Smooth muscle cell (in vitro differentiated cells): ENCODE results near the gene PATZ1. TPM values are rescaled to one million over a fixed set of nuclear protein-coding genes. Genes with fewer than 3 reads are reported as not detected.

Experiments used
- DNase-seq: peaks from one replicate; lab custom pipeline; 2025; ENCODE audit not compliant: unreplicated experiment; lab: John Stamatoyannopoulos, UW
- H2AFZ ChIP-seq: fragments of 200-600 bp; sonication (generic); 2 replicates; pipeline ENCODE4 v1.6.0; 2016; ENCODE audit warnings: antibody characterized with exemption, low read depth, mild to moderate bottlenecking
- H3F3A ChIP-seq: fragments of 200-600 bp; sonication (generic); 2 replicates; pipeline ENCODE4 v1.6.0; 2017; ENCODE audit warnings: antibody characterized with exemption, low read depth
- H3K27ac ChIP-seq: fragments of 200-600 bp; sonication (generic); 2 replicates; pipeline ENCODE4 v1.5.1; 2016; ENCODE audit warnings: low read depth, mild to moderate bottlenecking
- H3K27me3 ChIP-seq: fragments of 200-600 bp; sonication (generic); 2 replicates; pipeline ENCODE4 v1.6.1; 2016; ENCODE audit warnings: low read depth, mild to moderate bottlenecking
- H3K36me3 ChIP-seq: fragments of 200-600 bp; sonication (generic); 2 replicates; pipeline ENCODE4 v1.5.1; 2016; ENCODE audit warnings: low read depth
- H3K4me1 ChIP-seq: fragments of 200-600 bp; sonication (generic); 2 replicates; pipeline ENCODE4 v1.5.1; 2016; ENCODE audit warnings: low read depth
- H3K4me2 ChIP-seq: fragments of 200-600 bp; sonication (generic); 2 replicates; pipeline ENCODE4 v1.6.0; 2016; ENCODE audit warnings: mild to moderate bottlenecking
- H3K4me3 ChIP-seq: fragments of 200-600 bp; sonication (generic); 2 replicates; pipeline ENCODE4 v1.5.1; 2016; ENCODE audit warnings: mild to moderate bottlenecking
- H3K79me2 ChIP-seq: fragments of 200-600 bp; sonication (generic); 2 replicates; pipeline ENCODE4 v1.6.0; 2016; ENCODE audit warnings: low read depth, mild to moderate bottlenecking
- H3K9ac ChIP-seq: fragments of 200-600 bp; sonication (generic); 2 replicates; pipeline ENCODE4 v1.6.0; 2016; ENCODE audit warnings: low read depth
- H3K9me3 ChIP-seq: fragments of 200-600 bp; sonication (generic); replicated peaks from 2 replicates; pipeline ENCODE4 v1.5.1; 2016; ENCODE audit warnings: low read depth
- H4K20me1 ChIP-seq: fragments of 200-600 bp; sonication (generic); 2 replicates; pipeline ENCODE4 v1.6.0; 2016; ENCODE audit warnings: low read depth
- CTCF ChIP-seq: fragments of 200-600 bp; sonication (generic); IDR thresholded peaks from 2 replicates; pipeline ENCODE4 v1.5.1; 2017; ENCODE audit warnings: borderline replicate concordance, mild to moderate bottlenecking, antibody characterized with exemption; ENCODE audit not compliant: insufficient read depth, poor library complexity, severe bottlenecking
- WGBS: methylation state at CpG from one replicate; pipeline ENCODE4 v1.1.7; 2016; ENCODE audit warnings: low lambda C conversion rate; 5-methylcytosine and 5-hydroxymethylcytosine counted together
- polyA plus RNA-seq: library from polyadenylated mRNA; unstranded; fragments of >200 nt; fragmentation: Nextera tagmentation; extraction: Ambion mirVana; gene quantifications from 2 replicates; pipeline ENCODE4 v1.2.1, GENCODE V29; 2016
- small RNA-seq: library from RNA; depleted of rRNA; stranded (forward); fragments of <200 nt; gene quantifications from one replicate; pipeline ENCODE3, GENCODE V24; 2014
- total RNA-seq: library from RNA; depleted of rRNA; stranded (reverse); fragments of >200 nt; gene quantifications from 2 replicates; pipeline ENCODE4 v1.2.3, GENCODE V29; 2014

The PATZ1 gene
- total and polyA plus RNA-seq, 2 experiments from 2014 or later: 11.9 to 12.9 TPM

GRCh38 chr22:31278151-31278621, 68.0 kb downstream of the PATZ1 start:
- 94% methylated on average over 9 of the region's 9 CpGs for WGBS

GRCh38 chr22:31277741-31278140, 68.4 kb downstream of the PATZ1 start:
- Histone ChIP-seq H3K27ac (no peak overlapping the region), H3K4me2 (no peak overlapping the region), H3K9me3 (no peaks in the 10 kb centered on the region), H2AFZ (no peak overlapping the region), H3K9ac (no peak overlapping the region), H3K27me3 (no peaks in the 10 kb centered on the region), H3K79me2 (no peaks in the 10 kb centered on the region), H3K4me3 (no peak overlapping the region), H3F3A (peaks cover 32% of the 10 kb centered on the region), H4K20me1 (peaks cover 31% of the 10 kb centered on the region), H3K36me3 (peaks cover 13% of the 10 kb centered on the region), H3K4me1 (no peaks in the 10 kb centered on the region)
- WGBS: 85% methylated on average over 5 of the region's 5 CpGs
- DNase-seq: no peak
- no peak for TF ChIP-seq CTCF

More at GRCh38 chr22:31278151-31278621, 68.0 kb downstream of the PATZ1 start:
- H3K27me3 ChIP-seq: no peaks in the 10 kb centered on the region
- H3K4me3 ChIP-seq: no peak overlapping the region
- H3K27ac ChIP-seq: no peak overlapping the region
- no peak for DNase-seq
- no peak overlapping the region for H3K9ac ChIP-seq
- TF ChIP-seq CTCF: no peak
- no peaks in the 10 kb centered on the region for H3K79me2 ChIP-seq
- no peaks in the 10 kb centered on the region for H3K4me1 ChIP-seq
- H4K20me1 ChIP-seq: peaks cover 28% of the 10 kb centered on the region
- peaks cover 10% of the 10 kb centered on the region for H3K36me3 ChIP-seq
- no peak overlapping the region for H3K4me2 ChIP-seq
- H3K9me3 ChIP-seq: no peaks in the 10 kb centered on the region
- no peak overlapping the region for H2AFZ ChIP-seq
- H3F3A ChIP-seq: peaks cover 29% of the 10 kb centered on the region

- Histone ChIP-seq H3K4me2 (no peak overlapping the region), H3K4me1 (no peaks in the 10 kb centered on the region), H3K79me2 (no peaks in the 10 kb centered on the region), H3K36me3 (peaks cover 17% of the 10 kb centered on the region), H3K4me3 (no peak overlapping the region), H3K27me3 (no peaks in the 10 kb centered on the region), H4K20me1 (peaks cover 41% of the 10 kb centered on the region), H3K27ac (no peak overlapping the region), H3K9me3 (no peaks in the 10 kb centered on the region), H3K9ac (no peak overlapping the region), H3F3A (peaks cover 25% of the 10 kb centered on the region), H2AFZ (no peak overlapping the region)
- DNase-seq: no peak
- 97% methylated on average over 25 of the region's 69 CpGs for WGBS
- no peak for TF ChIP-seq CTCF
These were observed 69.5 kb downstream of the PATZ1 start for GRCh38 chr22:31276426-31277167.

Small RNAs within 50 kb of the gene (small RNA-seq; reads per million reads assigned to genes)
- gene RNA5SP496 (not detected), gene RNU6-338P (not detected)

Other genes starting within 250 kb of the PATZ1 start
- gene SELENOM, start 238.8 kb downstream of the PATZ1 start, total RNA-seq: 450 and 487 TPM in 2 replicates
- gene SELENOM, start 238.8 kb downstream of the PATZ1 start, polyA plus RNA-seq: 547 and 600 TPM in 2 replicates
- gene INPP5J, start 223.4 kb downstream of the PATZ1 start, total RNA-seq: 1.2 TPM in 2 replicates
- 0.66 and 2.1 TPM in 2 replicates for gene INPP5J, start 223.4 kb downstream of the PATZ1 start, polyA plus RNA-seq
- 0.04 and 0.09 TPM in 2 replicates for gene PLA2G3, start 205.8 kb downstream of the PATZ1 start, total RNA-seq
- gene PLA2G3, start 205.8 kb downstream of the PATZ1 start, polyA plus RNA-seq: 0.80 TPM in 1 of 2 replicates, not detected in the other
- gene RNF185, start 186.2 kb downstream of the PATZ1 start, total RNA-seq: 39.8 and 40.2 TPM in 2 replicates
- gene RNF185, start 186.2 kb downstream of the PATZ1 start, polyA plus RNA-seq: 41.8 and 45.0 TPM in 2 replicates
- 126 and 147 TPM in 2 replicates for gene LIMK2, start 134.0 kb downstream of the PATZ1 start, total RNA-seq
- gene LIMK2, start 134.0 kb downstream of the PATZ1 start, polyA plus RNA-seq: 85.7 and 141 TPM in 2 replicates
- 12.6 and 16.9 TPM in 2 replicates for gene PIK3IP1, start 53.9 kb downstream of the PATZ1 start, total RNA-seq
- 20.2 and 26.3 TPM in 2 replicates for gene PIK3IP1, start 53.9 kb downstream of the PATZ1 start, polyA plus RNA-seq
- gene DRG1, start 53.3 kb upstream of the PATZ1 start, total RNA-seq: 59.5 and 78.4 TPM in 2 replicates
- 64.3 and 69.2 TPM in 2 replicates for gene DRG1, start 53.3 kb upstream of the PATZ1 start, polyA plus RNA-seq
- gene EIF4ENIF1, start 143.5 kb upstream of the PATZ1 start, total RNA-seq: 9.1 and 11.6 TPM in 2 replicates
- 15.5 and 17.2 TPM in 2 replicates for gene EIF4ENIF1, start 143.5 kb upstream of the PATZ1 start, polyA plus RNA-seq
- 8.3 and 26.9 TPM in 2 replicates for gene SFI1, start 150.2 kb upstream of the PATZ1 start, total RNA-seq
- gene SFI1, start 150.2 kb upstream of the PATZ1 start, polyA plus RNA-seq: 8.7 and 13.7 TPM in 2 replicates